GM12865 (cell line): ENCODE data around the gene CDC42EP5.

ENCODE experiments used
- DNase-seq: peaks from one replicate; pipeline ENCODE4 v3.0.0; 2010; ENCODE audit warnings: low read depth
- H3K4me3 ChIP-seq: 2 replicates; pipeline ENCODE4 v1.5.1; 2011; ENCODE audit warnings: mild to moderate bottlenecking, low read depth, low read length, control low read depth
- TF ChIP-seq, protein P1 (sequence below): IDR thresholded peaks from 2 replicates; pipeline ENCODE4 v1.5.1; 2011; ENCODE audit warnings: low read length, control low read depth, low read depth, inconsistent platforms; ENCODE audit not compliant: insufficient read depth; ENCODE audit errors: missing control alignments

The CDC42EP5 gene

DNA sequence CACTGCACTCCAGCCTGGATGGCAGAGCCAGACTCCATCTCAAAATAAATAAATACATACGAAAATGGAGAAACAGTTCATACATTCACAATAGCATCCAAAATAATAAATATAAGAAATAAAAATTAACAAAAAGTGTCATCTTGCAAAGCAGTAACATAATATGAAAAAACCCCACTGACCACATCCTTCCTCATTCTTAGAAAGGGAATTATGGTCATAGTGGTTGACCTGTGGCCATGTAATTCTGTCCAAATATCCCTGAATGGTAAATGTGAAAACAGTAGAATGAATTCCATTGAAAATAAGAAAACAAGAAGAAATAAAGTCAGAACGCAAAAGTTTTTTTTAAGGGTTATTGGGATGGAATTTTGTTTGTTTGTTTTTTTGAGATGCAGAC is 7.0 kb upstream of the CDC42EP5 start:
- no peak for DNase-seq
- no peak overlapping the region for H3K4me3 ChIP-seq
- TF ChIP-seq, protein P1, sequence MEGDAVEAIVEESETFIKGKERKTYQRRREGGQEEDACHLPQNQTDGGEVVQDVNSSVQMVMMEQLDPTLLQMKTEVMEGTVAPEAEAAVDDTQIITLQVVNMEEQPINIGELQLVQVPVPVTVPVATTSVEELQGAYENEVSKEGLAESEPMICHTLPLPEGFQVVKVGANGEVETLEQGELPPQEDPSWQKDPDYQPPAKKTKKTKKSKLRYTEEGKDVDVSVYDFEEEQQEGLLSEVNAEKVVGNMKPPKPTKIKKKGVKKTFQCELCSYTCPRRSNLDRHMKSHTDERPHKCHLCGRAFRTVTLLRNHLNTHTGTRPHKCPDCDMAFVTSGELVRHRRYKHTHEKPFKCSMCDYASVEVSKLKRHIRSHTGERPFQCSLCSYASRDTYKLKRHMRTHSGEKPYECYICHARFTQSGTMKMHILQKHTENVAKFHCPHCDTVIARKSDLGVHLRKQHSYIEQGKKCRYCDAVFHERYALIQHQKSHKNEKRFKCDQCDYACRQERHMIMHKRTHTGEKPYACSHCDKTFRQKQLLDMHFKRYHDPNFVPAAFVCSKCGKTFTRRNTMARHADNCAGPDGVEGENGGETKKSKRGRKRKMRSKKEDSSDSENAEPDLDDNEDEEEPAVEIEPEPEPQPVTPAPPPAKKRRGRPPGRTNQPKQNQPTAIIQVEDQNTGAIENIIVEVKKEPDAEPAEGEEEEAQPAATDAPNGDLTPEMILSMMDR, result no peak

DNA sequence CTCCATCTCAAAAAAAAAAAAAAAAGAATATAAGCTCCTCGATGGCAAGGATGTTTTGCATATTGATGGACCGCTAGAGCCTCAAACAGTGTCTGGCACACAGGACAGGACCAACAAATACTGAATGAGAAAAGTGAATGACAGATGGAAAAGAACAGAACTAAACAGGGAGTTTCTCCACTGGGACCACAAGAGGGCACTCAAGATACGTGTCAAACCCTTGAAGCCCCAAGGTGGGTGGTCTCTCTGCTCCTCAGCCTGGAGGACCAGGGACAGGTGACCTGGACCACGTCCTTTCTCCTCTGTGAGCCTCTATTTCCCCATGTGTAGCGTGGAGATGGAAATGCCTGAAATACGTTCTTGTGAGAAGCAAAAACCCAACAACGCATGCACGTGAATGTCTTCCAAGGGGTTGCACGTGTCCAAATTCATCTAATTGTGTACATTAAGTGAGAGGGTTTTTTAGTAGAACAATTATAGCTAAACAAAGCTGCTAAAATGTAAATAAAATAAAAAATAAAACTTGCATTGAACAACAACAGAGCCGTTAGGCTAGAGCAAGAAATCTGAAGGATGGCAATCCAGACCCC is 5.7 kb upstream of the CDC42EP5 start:
- TF ChIP-seq, protein P1, result peak; percentile 75
- DNase-seq, result peak; percentile 68
- no peak overlapping the region for H3K4me3 ChIP-seq

DNA sequence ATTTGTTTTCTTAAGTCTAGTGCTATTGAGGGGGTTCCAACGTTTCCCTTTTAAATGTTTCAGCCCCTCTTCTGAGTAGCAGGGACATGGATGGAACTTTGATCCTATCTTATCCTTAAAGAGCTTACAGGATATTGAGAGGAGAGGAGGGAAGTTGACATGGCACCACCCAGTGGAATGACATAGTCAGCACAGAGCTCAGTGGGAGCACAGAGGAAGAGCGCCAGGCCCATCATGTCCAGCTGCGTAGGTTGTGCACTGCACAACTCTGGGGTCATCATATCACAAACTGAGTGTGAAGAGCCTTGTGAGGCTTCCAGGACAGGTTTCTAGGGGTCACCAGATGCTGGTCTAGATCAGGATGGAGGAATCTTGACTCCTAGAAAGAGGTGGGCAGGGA is 4.6 kb upstream of the CDC42EP5 start:
- DNase-seq, result no peak
- H3K4me3 ChIP-seq, result no peak overlapping the region
- TF ChIP-seq, protein P1, result no peak

DNA sequence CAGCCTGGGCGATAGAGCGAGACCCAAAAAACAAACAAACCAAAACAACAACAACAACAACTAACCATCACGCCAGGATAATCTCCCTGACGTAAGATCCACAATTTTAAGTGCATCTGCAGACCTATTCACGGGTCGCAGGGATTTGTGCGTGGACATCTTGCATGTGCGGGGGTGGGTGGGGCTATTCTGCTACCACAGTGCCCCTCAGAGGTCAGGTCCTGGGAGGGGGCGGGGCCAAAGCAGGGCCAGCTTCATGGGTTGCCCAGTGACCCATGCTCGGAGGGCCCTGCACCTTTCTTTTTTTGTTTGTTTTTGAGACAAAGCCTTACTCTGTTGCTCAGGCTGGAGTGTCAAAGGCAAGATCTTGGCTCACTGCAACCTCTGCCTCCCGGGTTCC is 2.6 kb upstream of the CDC42EP5 start:
- H3K4me3 ChIP-seq, result no peak overlapping the region
- no peak for DNase-seq
- TF ChIP-seq, protein P1, result no peak

DNA sequence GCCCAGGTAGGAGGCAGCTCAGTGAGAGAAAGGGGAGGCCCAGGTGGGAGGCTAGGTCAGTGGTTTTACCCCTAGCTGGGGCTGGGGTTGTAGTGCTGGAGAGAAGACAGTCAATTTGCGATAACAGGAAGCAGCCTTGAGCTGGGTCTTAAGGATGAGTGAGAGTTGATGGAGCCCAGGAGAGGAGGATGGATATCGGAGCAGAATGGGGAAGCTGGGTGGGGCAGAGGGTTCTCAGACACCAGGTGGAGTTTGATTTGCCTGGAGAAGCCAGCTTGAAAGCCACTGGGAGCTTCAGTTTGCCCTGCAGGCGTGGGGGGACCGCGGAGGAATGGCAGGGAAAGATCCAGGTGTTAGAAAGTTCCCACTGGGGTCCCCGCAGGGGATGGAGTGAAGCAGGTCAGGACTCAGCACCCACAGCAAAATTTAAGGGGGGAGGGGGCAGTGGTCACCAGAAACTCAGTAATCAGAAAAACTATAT is 836 bp upstream of the CDC42EP5 start:
- no peak for DNase-seq
- TF ChIP-seq, protein P1, result no peak
- H3K4me3 ChIP-seq, result no peak overlapping the region

DNA sequence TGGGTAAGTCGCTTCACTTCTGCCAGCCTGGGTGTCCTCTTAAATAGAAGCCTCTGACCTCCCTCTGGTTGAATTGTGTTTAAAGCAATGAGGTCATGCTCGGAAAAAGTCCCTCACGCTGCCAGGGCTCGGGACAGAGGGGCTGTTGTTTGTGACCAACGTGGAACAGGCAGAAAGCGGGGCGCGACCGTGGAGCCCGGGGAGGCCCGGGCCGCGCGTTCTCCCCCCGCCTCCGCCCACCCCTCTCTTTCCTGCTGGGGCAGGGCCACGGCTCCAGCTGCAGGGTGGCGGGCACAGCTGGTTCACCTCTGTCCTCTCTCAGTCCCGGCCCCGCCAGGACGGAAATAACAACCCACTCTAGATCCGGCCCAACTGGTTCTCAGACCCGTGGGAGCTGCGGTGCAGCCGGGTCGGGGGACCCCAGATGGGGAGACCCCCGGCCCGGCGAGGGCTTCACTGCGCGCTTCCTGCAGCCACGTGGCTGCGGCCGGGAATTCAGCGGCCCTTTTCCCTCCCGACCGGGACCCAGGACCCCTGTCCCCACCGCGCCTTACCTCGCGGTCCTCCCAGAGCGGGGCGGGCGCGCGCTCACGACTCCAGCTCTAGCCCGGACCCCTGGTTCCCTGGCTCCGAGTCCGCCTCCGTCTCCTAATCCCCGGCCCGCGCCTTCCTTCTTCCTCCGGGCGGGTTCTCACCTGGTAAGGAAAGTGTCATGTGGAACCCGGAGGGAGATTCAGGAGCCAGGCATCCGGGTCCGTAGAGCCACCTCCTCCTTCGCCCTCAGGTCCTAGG is 1.9 kb downstream of the CDC42EP5 start:
- TF ChIP-seq, protein P1, result no peak
- no peak for DNase-seq
- H3K4me3 ChIP-seq, result peak overlapping the region; percentile 34
